HG02943 (cell line): Measurements from ENCODE around the gene ZNF296.

Experiments
- ATAC-seq: cut with Tn5 transposase; IDR thresholded peaks from one replicate; pipeline ENCODE4 v1.9.1; 2021; ENCODE audit warnings: mild to moderate bottlenecking, low read depth, moderate library complexity; ENCODE audit not compliant: unreplicated experiment

ZNF296 gene

DNA sequence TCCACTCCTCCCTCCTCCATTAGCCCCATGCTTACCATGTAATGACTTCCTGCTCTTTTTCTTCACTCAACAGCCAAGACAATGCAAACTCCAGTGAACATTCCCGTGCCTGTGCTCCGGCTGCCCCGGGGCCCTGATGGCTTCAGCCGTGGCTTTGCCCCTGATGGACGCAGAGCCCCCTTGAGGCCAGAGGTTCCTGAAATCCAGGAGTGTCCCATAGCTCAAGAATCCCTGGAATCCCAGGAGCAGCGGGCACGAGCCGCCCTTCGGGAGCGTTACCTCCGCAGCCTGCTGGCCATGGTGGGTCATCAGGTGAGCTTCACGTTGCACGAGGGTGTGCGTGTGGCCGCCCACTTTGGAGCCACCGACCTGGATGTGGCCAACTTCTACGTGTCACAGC, 13.8 kb upstream of the ZNF296 start:
- ATAC-seq = no peak

DNA sequence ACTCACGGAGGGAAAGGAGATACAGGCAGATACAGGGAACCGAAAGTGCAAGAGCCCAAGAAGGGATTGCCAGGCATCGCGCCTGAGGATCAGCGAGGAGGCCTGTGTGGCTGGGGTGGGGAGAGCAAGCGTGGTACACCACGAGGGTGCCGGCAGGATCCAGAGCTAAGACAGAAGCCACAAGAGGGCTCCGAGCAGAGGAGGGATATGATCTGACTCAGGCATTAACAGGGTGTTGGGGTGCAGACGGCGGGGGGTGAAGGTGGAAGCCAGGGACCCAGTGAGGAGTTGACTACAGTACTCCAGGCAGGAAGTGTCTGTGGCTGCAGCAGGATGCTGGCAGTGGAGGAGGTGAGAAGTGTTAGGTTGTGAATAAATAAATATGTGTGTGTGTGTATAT, 11.3 kb upstream of the ZNF296 start:
- ATAC-seq = no peak

GRCh38 chr19:45086480-45086879, 10.2 kb upstream of the ZNF296 start:
- no peak for ATAC-seq

- no peak for ATAC-seq
Measured at GRCh38 chr19:45082170-45082569, 5.9 kb upstream of the ZNF296 start.

DNA sequence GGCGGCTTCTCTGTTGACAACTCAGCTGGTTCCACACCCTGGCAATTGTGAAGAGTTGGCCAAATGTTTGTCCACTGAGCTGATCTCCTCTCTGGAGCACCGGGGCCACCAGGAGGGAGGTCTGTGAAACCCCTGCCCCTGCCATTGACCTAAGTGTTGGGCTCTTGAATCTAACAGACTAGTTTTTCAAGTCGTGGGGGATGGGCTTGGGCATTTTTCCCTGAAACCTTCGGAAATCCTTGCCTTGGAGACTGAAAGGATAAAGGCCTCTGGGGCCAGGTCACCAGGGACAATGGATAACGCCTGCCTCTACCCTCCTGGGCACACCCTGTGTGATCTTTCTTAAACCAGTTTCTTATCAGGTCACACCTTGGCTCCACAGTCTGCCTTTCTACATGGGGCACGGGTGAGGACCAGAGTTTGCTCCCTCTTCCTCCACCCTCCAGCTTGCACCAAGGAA, 3.7 kb upstream of the ZNF296 start:
- no peak for ATAC-seq

GRCh38 chr19:45079063-45079910, 3.0 kb upstream of the ZNF296 start, which contains the start of gene GEMIN7:
Gene GEMIN7, plus strand, starts transcription at chr19:45079260. Its CDS starts 10,855 bp downstream, at chr19:45090115.
- no peak for ATAC-seq

DNA sequence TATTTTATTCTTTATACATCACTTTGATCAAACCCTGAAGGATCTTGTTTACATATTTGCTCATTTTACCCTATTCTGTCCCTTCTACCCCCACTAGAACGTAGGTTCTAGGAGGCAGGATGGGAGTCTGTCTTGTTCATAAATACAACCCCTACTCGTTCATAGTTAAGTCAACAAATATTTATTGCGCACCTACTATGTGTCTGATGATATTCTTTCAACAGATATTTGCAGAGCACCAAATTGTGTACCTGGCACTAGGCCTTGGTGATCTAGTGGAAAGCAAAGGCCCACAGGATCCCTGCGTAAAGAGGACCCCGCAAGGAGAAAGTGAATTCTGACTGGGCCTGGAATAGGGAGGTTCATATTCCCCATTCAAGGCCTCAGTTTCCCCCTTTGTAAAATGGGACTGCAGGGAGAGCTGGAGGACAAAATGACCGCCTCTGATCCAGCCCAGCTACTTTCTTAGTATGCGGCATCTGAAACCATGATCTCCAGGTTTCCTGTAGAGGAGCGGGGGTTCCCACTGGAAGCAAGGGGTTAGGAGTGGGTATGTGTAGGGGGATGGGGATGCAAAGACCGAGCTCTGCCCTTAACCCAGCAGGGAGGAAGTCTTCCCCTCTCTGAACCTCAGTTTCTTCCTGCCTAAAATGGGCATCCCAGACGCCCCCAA, 2.2 kb upstream of the ZNF296 start:
- ATAC-seq = no peak

DNA sequence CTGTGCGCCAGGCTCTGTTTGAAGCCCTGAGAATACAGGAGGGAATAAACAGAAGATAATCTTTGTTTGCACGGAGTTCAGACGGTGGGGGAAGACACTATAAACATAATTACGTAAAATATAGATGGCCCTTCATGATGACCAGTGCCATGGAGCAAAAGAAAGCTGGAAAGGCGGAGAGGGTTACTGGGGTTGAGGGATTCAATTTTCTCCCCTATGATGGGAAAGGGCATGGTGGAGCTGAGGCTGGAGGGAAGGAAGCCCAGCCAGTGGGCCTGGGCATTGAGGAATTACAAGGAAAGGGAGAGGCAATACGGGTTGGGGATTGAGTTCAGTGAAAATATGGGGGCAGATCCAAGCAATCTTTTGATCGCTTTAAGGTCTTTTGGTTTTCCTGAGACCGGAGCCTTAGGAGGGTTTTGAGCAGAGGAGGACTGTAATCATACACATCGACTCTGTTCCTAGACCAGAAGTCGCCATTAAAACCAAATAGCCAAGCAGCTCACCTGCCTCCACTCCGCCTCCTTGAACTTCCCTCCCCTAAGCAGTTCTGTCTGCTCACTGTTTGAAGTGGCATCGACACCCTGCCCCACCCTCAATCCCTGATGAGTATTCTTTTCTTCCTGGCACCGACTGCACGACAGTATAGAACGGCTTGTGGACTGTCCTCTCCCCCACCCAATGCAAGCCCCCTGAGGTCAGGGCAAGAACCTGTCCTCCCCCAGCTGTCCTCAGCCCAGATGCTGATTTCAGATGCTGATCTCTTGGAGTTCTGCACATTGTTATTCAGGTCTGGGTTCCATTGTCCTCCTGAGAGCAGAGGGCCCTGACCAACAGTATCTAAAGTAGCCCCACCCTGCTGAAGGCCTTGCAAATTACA, 813 bp upstream of the ZNF296 start:
- no peak for ATAC-seq

- ATAC-seq = peak; percentile 53
Measured at GRCh38 chr19:45075301-45076028, 813 bp downstream of the ZNF296 start.

- no peak for ATAC-seq
Measured at GRCh38 chr19:45074744-45075300, 1.5 kb downstream of the ZNF296 start.

- no peak for ATAC-seq
Measured at GRCh38 chr19:45071969-45072790, 4.1 kb downstream of the ZNF296 start.

DNA sequence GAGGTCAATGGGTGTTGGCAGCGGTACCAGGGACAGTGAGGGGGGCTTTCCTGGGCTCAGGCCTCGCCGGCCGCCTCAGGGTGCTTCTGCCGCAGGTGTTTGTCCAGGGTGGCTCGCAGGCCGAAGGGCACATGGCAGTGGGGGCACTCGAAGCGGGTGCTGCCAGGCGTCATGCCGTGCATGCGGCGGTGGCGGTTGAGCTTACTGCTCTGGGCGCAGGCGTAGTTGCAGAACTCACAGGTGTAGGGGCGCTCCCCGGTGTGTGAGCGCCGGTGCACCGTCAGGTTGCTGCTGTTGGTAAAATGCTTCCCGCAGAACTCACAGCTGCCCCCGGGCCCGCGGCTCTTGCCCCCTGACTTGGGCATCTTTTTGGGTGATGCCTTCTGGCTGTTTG, 4.7 kb downstream of the ZNF296 start:
- no peak for ATAC-seq

DNA sequence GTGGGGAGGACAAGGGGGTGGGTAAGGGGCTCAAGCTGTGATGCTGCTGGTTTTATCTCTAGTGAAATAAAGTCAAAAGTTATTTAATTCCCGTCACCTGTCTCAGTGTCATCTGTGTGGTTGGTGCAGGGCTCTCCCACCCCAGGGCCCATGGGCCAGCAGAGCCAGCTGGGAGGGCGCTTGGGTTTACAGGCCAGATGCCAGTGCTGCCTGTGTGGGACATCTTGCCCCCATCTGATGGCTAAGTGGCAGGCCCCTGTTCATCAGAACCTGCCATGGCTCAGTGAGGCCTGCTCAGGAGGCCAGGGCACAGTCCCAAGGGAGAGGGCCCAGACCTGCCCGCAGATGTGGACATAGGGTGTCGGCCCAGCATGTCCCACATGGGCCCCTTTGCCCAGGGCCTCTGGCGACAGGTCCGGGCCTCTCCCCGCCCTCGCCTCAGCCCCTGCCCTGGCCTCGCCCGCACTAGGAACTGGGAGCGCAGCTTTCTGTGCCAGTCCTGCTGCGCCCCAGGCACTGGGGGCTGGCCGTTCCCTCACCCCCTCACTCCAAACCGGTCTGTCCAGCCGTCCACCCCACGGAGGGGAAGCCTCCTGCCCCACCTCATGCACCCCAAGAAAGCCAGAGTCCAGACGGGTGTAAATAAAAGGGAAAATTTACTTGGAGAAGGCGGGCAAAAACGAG, 5.3 kb downstream of the ZNF296 start:
- no peak for ATAC-seq

DNA sequence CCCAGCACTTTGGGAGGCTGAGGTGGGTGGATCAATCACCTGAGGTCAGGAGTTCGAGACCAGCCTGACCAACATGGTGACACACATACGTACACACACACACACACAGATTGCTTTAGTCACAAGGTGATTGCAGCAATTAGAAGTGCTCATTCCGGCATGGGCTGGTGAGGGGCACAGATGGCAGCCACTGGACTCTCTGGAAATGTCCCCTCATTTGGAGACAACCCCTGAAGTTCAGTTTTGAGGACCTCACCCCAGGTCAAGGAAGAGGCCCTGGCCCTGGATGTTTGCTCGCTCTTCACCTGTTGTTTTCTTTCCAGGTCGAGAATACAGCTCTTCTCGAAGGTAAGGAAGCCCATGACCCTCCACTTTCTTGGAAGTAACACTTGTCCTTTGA, 6.1 kb downstream of the ZNF296 start:
- no peak for ATAC-seq

DNA sequence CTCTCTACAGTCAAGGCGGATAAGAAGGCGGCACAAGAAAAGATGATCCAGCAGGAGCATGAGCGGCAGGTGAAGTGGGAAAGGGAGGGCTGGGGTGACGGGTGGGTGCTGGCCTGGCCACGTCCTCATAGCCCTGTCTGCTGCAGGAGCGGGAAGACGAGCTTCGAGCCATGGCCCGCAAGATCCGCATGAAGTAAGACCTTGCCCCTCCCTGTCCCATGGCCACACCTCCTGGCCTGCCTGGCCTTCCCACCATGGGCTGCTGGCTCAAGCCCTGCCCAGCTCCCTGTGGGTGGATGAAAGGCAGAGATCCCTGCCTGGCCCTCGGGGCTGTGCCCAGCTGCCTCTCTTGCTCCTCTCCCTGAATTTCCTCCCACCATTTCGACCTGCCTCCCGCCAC, 7.2 kb downstream of the ZNF296 start:
- ATAC-seq = no peak

DNA sequence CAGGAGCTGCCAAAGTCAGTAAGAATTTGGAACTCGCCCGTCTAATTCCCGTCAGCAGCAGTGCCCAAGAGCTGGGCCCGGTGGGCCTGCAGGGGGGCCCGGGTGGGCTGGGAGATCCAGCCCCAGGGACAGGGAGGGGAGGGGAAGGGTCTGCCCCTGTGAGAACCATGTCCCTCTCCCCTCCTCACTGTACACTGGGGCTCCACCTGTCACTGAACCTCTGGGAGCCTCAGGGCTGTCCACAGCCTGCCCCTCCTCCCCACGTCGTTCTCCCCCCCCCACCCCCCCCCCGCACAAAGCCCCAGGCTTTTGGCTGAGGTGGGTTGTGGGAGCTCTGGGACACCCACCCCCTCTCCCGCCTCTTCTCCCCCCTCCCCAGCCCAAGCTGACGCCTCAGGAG, 8.2 kb downstream of the ZNF296 start:
- ATAC-seq = no peak

GRCh38 chr19:45066921-45067661, 9.2 kb downstream of the ZNF296 start:
- no peak for ATAC-seq
